GM19468 (cell line): ENCODE results near the gene SLC25A13.
"Not testable (repeated sequence)": the region's sequence is repeated elsewhere in the genome, so short reads cannot be mapped to it uniquely, and the experiment has no call there.

Experiments used
- ATAC-seq: cut with Tn5 transposase; IDR thresholded peaks from one replicate; pipeline ENCODE4 v1.9.1; 2021; ENCODE audit warnings: mild to moderate bottlenecking, moderate library complexity, moderate number of reproducible peaks; ENCODE audit not compliant: unreplicated experiment; ENCODE audit errors: extremely low read depth

SLC25A13 gene

DNA sequence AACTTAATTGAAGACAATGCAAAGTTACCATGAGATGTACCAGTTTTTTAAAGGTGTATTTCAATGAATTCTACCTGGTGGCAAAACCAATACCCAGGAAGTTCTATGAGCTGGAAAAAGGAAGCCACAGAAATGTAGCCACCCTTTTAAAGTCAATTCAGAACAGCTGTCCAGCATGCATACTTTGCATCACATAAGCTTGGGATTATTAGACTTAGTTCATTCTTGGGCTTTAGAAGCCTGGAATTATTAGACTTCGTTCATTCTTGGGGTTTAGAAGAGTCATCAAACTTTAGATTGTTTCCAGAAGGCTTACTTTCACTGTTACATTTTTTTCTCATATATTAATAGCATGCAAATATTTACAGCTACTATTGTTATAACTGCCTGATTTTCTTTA lies 20.9 kb downstream of the SLC25A13 start:
- ATAC-seq, result no peak

DNA sequence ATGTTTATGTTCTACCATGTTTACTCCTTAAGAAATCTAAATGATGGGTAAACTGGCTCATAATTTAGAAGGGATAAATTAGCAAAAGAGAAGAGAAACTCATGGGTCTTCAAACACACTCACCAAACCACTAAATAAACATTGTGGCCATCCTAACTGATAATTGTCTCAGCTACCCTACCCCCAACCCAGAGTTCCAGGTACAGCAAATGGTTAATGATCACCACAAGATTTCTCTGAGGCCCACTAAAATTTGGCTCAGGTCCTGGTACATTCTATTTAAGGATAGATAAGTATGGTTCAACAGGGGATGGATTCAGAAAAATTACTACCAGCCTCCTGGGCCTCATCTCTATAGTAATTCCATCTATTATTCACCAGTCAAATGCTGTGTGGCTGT lies 21.4 kb downstream of the SLC25A13 start:
- peak; percentile 33 for ATAC-seq

DNA sequence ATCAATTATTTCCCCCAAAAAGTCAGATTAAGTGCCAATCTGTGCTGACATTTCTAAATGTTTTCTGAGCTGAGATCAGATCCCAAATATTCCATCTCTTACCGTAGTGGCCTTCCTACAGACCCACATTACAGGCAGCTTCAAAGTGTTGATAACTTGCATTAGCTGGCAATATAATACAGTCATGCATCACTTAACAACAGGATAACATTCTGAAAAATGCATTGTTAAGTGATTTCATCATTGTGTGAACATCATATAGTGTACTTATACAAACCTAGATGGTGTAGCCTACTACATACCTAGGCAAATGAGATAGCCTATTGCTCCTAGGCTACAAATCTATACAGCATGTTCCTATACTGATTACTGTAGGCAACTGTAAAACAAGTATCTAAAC lies 22.4 kb downstream of the SLC25A13 start:
- ATAC-seq, result no peak

GRCh38 chr7:96297876-96298275 lies 24.0 kb downstream of the SLC25A13 start:
- ATAC-seq, result no peak

- not testable (repeated sequence) for ATAC-seq
Measured at GRCh38 chr7:96297446-96297845, 24.5 kb downstream of the SLC25A13 start.

DNA sequence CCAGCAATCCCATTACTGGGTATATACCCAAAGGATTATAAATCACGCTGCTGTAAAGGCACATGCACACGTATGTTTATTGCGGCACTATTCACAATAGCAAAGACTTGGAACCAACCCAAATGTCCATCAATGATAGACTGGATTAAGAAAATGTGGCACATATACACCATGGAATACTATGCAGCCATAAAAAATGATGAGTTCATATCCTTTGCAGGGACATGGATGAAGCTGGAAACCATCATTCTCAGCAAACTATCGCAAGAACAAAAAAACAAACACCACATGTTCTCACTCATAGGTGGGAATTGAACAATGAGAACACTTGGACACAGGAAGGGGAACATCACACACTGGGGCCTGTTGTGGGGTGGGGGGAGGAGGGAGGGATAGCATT lies 28.0 kb downstream of the SLC25A13 start:
- not testable (repeated sequence) for ATAC-seq

DNA sequence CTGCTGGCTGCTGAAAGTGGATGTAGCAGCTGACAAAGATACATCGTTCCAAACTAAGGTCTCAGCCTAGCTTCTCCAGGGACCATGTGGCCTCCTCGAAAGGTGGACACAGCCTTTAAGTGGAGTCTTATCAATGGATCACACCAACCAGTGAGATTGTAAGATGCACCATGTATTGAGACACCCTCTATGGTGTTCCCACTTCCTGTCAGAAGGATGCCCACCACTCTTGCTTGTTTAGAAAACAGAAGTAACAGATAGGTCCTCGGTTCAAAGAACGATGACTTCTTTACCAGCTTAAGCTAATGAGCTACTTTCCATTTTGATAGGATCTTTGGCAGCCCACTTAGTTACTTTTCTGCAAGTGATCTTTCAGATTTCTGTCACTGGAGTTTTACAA lies 34.3 kb downstream of the SLC25A13 start:
- no peak for ATAC-seq

- ATAC-seq, result no peak
Measured at GRCh38 chr7:96287132-96287531, 34.8 kb downstream of the SLC25A13 start.

DNA sequence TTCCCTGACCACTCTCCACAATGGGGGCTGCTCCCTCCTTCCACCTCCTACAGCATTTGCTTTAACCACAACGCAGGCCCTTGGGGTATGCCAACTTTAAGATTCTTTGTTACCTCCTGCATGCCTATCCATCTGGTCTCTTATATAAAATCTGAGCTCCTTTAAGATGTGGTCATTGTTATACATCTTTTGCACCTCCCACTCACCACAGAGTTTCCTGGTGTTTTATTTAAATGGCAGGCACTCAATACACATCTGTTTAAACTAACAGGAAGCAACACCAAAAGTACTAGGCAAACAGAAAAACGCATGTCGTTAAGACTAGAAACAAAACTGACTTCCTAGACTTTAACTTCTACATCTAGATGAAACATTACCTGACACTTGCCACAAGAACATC lies 36.3 kb downstream of the SLC25A13 start:
- peak; percentile 81 for ATAC-seq

DNA sequence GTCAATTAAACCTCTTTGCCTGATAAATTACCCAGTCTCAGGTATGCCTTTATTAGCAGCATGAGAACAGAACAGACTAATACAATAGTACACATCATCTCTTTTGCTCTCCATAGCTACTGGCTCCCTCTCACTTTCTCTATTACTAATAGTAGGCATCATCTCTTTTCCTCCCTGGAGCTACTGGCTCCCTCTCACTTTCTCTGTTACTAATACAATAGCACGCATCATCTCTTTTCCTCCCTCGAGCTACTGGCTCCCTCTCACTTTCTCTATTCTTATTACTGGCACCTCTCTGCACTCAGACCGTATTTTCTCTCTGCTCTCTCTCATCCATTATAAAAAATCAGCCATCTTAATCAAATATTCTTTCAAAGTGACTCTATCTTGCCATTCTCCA lies 37.1 kb downstream of the SLC25A13 start:
- peak; percentile 18 for ATAC-seq

DNA sequence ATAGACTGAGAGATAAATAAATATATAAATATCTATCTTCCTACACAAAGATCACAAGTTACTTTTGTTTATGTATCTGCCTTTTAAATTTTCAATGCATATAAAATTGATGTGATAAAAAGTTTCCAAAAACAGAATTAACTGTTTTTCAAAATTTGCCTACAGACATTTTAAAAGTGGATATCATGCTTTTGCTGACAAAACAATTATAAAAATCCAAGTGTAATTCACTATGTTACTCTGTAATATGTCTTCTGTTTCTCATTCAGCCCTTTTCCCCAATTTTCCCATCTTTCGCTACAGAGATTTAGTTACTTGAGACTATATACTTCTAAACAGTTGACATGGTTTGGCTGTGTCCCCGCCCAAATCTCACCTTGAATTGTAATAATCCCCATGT lies 37.7 kb downstream of the SLC25A13 start:
- no peak for ATAC-seq

DNA sequence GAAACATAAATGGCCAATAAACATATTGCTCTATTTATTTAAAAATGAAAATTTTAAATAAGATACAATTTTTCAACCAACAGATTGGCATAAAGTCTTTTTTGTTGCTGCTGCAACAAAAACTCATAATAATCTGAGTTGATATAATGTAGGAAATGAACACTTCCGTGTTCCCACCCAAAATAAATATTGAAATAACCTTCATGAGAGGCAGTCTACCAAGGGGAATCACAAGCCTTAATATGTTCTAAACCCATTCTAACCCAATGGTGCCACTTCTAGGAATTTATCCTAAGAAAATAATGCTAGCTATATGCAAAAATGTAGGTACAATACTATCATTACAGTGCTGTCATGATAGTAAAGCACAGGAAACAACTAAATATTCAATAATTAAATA lies 39.1 kb downstream of the SLC25A13 start:
- ATAC-seq, result no peak

- no peak for ATAC-seq
Measured at GRCh38 chr7:96277921-96278320, 44.0 kb downstream of the SLC25A13 start.

DNA sequence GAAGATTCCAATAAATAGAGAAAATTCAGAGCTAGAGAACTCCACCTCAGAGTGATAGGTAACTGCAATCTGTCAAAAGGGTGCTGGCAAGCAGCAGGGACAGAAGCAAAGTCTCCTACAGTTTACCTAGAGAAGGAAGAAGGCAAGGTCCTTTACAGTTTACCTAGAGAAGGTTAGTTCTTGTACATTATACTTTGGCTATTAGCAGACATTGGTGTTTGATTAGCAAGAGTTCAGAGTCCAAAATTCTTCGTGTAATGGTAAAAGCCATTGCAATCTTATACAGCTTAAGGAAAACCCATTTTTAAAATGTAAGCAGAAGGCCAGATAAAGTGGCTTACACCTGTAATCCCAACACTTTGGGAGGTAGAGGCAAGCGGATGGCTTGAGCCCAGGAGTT lies 45.9 kb downstream of the SLC25A13 start:
- ATAC-seq, result no peak

DNA sequence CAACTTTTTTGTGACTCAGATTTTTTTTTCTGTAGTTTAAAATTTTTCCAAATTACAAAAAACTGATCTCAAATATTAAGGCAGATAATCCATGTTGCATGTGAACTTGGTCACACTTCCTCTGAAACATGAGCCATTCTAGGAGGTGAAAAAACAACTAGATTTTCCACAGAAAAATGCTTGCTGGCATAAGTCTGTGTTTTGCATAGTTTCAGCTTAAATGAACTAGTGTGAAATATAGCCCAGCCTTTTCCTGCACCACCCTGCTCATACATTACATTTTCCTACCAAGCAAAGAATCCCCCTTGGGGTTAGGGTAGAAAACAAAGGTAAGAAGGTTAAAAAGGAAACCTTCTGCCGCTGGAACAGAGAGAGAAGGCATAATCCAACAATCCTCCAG lies 48.2 kb downstream of the SLC25A13 start:
- ATAC-seq, result no peak

DNA sequence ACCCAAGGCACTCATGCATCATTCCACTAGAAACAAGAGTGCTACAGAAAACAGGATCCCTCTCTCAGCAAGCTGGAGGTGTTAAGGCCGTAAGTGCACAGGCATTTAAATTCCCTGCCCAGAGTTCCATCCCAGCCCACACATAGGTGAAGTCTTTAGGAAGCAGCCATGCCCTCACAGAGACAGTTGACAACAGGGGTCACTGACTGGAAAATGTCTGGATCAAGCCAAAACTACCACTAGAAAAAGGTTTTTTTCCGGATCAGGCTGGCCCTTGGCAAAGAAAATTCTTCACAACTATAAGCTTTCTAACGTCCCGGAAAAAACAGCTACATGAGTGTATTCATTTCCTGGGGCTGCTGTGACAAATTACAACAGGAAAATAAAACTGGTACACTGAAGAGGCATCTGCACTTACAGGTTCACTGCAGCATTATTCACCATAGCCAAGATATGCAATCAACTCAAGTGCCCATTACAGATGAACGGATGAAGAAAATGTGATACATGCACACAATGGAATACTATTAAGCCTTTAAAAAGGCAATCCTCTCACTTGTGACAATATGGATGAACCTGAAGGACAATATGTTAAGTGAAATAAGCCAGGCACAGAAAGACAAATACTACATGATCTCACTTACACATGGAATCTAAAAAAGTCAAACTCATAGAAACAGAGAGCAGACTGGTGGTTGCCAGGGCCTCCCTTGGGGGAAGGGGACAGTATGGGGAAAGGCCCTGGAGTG lies 52.5 kb downstream of the SLC25A13 start:
- no peak for ATAC-seq

DNA sequence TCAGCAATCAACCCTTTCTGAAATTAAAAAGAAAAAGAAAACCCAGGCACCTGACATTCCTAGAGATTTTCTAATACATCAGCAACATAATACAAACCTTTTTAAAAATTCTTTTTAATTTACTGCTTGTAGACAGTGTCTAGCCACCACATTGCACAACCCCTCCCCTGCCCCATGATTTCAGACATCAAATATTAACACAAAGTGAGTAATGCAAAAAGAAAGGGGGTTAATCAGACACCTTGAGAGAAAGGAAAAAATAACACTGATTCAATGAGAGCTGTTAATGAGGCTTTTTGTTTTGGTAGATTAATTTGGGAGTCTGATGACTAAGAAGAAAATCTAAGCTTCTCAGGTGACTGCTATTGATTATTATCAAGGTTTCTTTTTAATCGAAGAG lies 55.3 kb downstream of the SLC25A13 start:
- no peak for ATAC-seq

DNA sequence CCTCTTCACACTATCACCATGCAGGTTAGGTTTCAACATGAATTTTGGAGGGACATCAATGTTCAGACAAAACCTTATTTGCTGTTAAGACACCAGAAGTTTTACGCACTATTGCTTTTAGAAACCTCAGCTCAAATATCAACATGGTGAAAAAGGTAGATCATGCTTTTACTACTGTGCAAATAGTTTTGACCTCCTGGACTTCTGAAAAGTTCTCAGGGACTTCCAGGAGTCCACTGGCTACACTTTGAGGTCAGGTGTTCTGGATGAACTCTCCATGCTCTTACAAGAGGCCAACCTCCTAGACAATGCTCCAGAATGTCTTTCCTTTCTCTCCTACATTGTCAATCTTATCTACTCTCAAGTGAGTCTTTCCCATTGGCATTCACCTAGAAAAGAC lies 55.9 kb downstream of the SLC25A13 start:
- ATAC-seq, result no peak

DNA sequence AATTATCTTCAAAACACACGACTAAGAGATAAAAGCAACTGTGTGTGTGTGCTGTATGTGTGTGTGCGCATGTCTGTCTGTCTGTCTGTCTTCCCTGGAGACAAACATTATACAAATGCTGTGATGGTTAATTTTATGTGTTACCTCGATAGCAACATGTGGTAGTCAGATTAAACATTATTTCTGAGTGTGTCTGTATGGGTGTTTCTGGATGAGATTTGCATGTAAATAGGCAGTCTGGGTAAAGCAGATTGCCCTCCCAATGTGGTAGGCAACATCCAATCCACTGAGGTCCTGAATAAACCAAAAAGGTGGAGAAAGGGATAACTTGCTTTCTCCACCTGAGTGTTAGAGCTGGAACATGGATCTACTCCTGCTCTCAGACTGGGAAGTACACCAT lies 67.9 kb downstream of the SLC25A13 start:
- no peak for ATAC-seq

DNA sequence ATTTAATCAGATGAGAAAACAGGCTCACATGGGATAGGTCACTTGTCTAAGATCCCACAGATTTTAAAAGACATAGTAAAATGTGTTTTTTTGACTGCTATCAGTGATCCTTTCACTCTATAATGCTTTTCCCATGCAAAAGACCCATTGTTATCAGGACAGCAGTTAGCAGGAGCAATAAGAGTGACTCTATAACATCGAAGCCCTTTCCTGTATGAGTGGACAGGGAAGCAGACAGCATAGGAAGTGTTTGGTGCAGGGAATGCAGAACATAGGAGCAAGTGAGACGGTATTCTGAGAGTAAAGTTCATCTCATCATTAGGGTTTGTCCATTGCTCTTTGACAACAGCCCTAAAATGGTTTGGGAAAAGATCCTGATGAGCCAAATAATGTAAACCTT lies 68.5 kb downstream of the SLC25A13 start:
- no peak for ATAC-seq

DNA sequence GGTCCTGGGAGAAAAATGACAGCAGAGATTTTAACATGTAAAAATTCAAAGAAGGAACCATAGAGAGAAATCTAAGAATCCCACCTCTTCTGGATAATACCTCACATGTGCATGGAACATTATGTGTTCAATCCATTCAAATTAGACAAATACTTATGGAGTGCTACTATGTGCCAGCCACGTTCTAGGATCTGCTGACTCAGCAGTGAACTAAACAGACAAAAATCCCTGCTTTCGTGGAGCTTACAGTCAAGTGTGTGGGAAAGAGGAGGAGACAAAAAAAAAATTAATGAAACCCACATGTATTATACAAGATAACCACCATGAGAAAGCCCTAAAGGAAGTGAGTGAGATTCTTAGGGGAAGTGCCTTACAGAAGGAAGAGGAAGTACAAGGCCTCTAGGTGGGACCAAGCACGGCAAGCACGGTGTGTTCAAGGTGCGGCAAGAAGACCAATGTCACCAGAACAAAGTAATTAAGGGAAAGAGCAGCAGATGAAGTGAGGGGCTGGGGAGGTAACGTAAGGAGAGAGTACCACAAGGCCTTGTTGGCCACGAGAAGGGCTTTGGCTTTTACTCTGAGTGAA lies 71.0 kb downstream of the SLC25A13 start:
- no peak for ATAC-seq

DNA sequence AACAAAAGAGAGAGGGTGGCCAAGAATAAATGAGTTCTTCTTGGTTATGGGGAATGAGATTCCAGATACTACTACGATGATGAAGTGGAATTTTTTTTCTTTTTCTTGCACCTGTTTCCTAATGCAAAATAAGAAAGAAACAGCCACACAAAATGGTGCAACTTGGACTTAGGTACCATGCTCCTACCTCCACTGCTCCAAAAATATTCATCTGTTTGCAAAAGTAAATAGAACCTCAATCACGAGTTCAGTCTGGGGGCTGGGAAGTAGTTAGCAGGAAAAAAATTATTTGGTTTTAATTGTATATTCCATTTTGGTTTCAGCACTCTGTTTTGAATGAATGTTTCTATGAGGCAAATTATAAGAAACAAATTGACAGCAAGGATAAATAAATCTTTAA lies 73.5 kb downstream of the SLC25A13 start:
- ATAC-seq, result no peak
